Coronary artery (tissue), 2 donors: Measurements from ENCODE around the gene CEP164.
"Not testable (repeated sequence)": the region's sequence is repeated elsewhere in the genome, so short reads cannot be mapped to it uniquely, and the experiment has no call there.

Experiments
- DNase-seq: peaks from one replicate; pipeline ENCODE4 v3.0.0-alpha.2; 2017; ENCODE audit warnings: low spot score
- H3K27ac ChIP-seq, 2 donors: fragments of 200-600 bp; sonication (generic); one replicate each; pipeline ENCODE4 v1.5.1; 2016 to 2019
- H3K4me3 ChIP-seq: fragments of 200-600 bp; sonication (generic); 2 replicates; pipeline ENCODE4 v1.5.1; 2016; ENCODE audit warnings: mild to moderate bottlenecking, moderate library complexity
- TF ChIP-seq, protein P1 (sequence below): fragments of 200-600 bp; sonication (generic); IDR thresholded peaks from one replicate; pipeline ENCODE4 v1.5.1; 2019; ENCODE audit warnings: antibody characterized with exemption

Gene CEP164

GRCh38 chr11:117394221-117394925, 66.7 kb downstream of the CEP164 start:
- DNase-seq = no peak

GRCh38 chr11:117395476-117395875, 67.8 kb downstream of the CEP164 start:
- DNase-seq = no peak
- Histone ChIP-seq H3K27ac (no peak overlapping the region), H3K4me3 (no peak overlapping the region)
- TF ChIP-seq, protein P1, sequence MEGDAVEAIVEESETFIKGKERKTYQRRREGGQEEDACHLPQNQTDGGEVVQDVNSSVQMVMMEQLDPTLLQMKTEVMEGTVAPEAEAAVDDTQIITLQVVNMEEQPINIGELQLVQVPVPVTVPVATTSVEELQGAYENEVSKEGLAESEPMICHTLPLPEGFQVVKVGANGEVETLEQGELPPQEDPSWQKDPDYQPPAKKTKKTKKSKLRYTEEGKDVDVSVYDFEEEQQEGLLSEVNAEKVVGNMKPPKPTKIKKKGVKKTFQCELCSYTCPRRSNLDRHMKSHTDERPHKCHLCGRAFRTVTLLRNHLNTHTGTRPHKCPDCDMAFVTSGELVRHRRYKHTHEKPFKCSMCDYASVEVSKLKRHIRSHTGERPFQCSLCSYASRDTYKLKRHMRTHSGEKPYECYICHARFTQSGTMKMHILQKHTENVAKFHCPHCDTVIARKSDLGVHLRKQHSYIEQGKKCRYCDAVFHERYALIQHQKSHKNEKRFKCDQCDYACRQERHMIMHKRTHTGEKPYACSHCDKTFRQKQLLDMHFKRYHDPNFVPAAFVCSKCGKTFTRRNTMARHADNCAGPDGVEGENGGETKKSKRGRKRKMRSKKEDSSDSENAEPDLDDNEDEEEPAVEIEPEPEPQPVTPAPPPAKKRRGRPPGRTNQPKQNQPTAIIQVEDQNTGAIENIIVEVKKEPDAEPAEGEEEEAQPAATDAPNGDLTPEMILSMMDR = no peak

More at GRCh38 chr11:117394221-117394925, 66.7 kb downstream of the CEP164 start:
- no peak overlapping the region for H3K4me3 ChIP-seq
- TF ChIP-seq, protein P1 = no peak
- no peak overlapping the region for H3K27ac ChIP-seq

DNA sequence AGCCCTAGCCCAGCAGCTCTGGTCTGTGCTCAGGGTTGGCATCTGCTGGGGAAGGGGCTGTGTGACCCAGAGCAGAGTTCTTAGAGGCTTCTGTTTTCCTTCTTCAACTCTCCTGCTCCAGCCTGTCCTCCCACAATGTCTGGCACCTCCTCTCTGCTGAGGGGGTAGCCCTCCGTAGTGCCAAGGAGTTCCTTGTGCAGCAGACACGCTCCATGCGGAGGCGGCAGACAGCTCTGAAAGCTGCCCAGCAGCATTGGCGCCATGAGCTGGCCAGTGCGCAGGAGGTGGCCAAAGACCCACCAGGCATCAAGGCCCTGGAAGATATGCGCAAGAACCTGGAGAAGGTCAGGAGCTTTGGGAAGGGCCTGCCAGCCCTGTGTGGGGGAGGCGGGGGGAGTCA, 69.3 kb downstream of the CEP164 start:
- Histone ChIP-seq H3K27ac (no peak overlapping the region), H3K4me3 (no peak overlapping the region)
- no peak for DNase-seq
- TF ChIP-seq, protein P1 = no peak

DNA sequence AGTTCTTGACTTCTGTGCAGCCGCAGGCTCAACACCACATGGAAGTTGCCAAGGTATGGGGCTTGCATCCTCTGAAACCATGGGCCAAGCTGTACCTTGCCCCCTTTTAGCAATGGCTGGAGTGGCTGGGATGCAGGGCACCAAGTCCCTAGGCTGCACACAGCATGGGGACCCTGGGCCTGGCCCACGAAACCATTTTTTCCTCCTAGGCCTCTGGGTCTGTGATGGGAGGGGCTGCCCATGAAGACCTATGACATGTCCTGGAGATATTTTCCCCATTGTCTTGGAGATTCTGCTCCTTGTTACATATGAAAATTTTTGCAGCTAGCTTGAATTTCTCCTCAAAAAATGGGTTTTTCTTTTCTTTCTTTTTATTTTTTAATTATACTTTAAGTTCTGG, 71.0 kb downstream of the CEP164 start:
- not testable (repeated sequence) for H3K4me3 ChIP-seq, DNase-seq

GRCh38 chr11:117399100-117399840, 71.6 kb downstream of the CEP164 start:
- not testable (repeated sequence) for H3K27ac ChIP-seq, H3K4me3 ChIP-seq, DNase-seq

More for the DNA sequence above, 71.0 kb downstream of the CEP164 start:
- H3K27ac ChIP-seq = not testable (repeated sequence)

DNA sequence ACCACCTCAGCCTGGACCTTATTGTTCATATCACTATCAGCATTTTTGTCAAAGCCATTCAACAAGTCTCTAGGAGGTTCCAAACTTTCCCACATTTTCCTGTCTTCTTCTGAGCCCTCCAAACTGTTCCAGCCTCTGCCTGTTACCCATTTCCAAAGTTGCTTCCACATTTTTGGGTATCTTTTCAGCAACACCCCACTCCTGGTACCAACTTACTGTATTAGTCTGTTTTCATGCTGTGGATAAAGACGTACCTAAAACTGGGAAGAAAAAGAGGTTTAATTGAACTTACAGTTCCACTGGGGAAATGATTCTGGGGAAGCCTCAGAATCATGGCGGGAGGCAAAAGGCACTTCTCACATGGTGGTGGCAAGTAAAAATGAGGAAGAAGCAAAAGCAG, 78.2 kb downstream of the CEP164 start:
- H3K4me3 ChIP-seq, DNase-seq, H3K27ac ChIP-seq: not testable (repeated sequence)

- DNase-seq = no peak
- H3K4me3 ChIP-seq = no peak overlapping the region
- TF ChIP-seq, protein P1 = no peak
Measured at GRCh38 chr11:117407016-117407415, 79.4 kb downstream of the CEP164 start.

DNA sequence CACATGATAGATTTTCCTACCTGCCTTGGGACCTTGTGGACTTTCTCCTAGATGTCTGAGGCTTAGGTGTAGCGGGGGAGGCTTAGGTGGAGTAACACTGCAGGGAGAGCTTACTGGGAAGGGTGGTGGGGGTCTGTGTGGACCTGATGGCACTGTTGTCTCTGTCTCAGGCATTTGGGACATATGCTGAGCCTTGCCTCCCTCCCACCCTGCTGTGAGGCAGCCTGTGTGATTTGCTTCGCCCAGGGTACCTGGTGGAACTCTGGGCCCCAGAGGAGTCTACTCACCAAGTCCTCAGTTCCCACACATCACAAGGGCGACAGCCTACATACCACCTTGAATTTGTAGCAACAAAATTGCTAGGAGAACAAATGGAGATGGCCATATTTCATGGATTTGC, 80.7 kb downstream of the CEP164 start:
- Histone ChIP-seq H3K27ac (no peak overlapping the region), H3K4me3 (no peak overlapping the region)
- TF ChIP-seq, protein P1 = no peak
- DNase-seq = no peak

More at GRCh38 chr11:117407016-117407415, 79.4 kb downstream of the CEP164 start:
- H3K27ac ChIP-seq = no peak overlapping the region
